Transverse colon (tissue), 4 donors: Measurements from ENCODE around the gene PPM1H. TPM values are rescaled to one million over a fixed set of nuclear protein-coding genes. Genes with fewer than 3 reads are reported as not detected.
"Not testable (repeated sequence)": the region's sequence is repeated elsewhere in the genome, so short reads cannot be mapped to it uniquely, and the experiment has no call there.

Source experiments
- DNase-seq: peaks from one replicate; pipeline ENCODE4 v3.0.0-alpha.2; 2019
- H3K27ac ChIP-seq, 4 donors: fragments of 200-600 bp; sonication (generic); 2 replicates each; pipeline ENCODE4 v1.5.1; 2016 to 2018; ENCODE audit warnings: inconsistent platforms in 4 of 4
- H3K27me3 ChIP-seq: fragments of 200-600 bp; sonication (generic); 2 replicates; pipeline ENCODE4 v1.5.1; 2017; ENCODE audit warnings: inconsistent platforms
- H3K36me3 ChIP-seq, 4 donors: fragments of 200-600 bp; sonication (generic); 2 replicates each; pipeline ENCODE4 v1.5.1; 2017 to 2019; ENCODE audit warnings: inconsistent platforms in 4 of 4
- H3K4me1 ChIP-seq, 4 donors: fragments of 200-600 bp; sonication (generic); 2 replicates each; pipeline ENCODE4 v1.5.1; 2017 to 2020; ENCODE audit warnings: inconsistent platforms in 4 of 4
- H3K4me3 ChIP-seq, 4 donors: fragments of 200-600 bp; sonication (generic); 1 replicate in 1 of 4; 2 replicates in 3 of 4; pipeline versions ENCODE4 v1.5.1 to v1.6.1; 2017 to 2019; ENCODE audit warnings: inconsistent platforms in 4 of 4
- H3K9me3 ChIP-seq, 2 donors: fragments of 200-600 bp; sonication (generic); 2 replicates each; pipeline ENCODE4 v1.5.1; 2017 to 2019; ENCODE audit warnings: inconsistent platforms in 2 of 2
- EP300 ChIP-seq: sonication (generic); formaldehyde crosslinking; IDR thresholded peaks from one replicate; pipeline ENCODE4 v1.6.1; 2017; ENCODE audit warnings: antibody characterized with exemption, low read depth
- POLR2A ChIP-seq: fragments of 450-650 bp; IDR thresholded peaks from one replicate; pipeline ENCODE4 v1.6.1; 2016; ENCODE audit warnings: antibody characterized with exemption, mild to moderate bottlenecking, moderate library complexity
- POLR2AphosphoS5 ChIP-seq, 3 donors: sonication (generic); formaldehyde crosslinking; IDR thresholded peaks; one replicate each; pipeline ENCODE4 v1.6.1; 2016; ENCODE audit warnings: antibody characterized with exemption in 3 of 3
- WGBS, 2 donors: methylation state at CpG; one replicate each; pipeline ENCODE4 v1.1.5; 2018; ENCODE audit warnings: low coverage in 1 of 2; 5-methylcytosine and 5-hydroxymethylcytosine counted together
- in situ Hi-C, 4 donors: fragments of 200-750 bp; cut with MboI; loops; one replicate each; pipeline versions ENCODE4 v1.15.0 to v1.15.1; 2017; ENCODE audit warnings: low sequenced_read_pairs in 3 of 4, low pct_ligation_motif_present in 1 of 4, low pct_unique_long_range_greater_than_20kb in 1 of 4
- intact Hi-C: fragments of 100-400 bp; cut with DNase I; formaldehyde crosslinking; loops from one replicate; pipeline ENCODE4 v1.15.1; 2023; ENCODE audit warnings: low total_unique reads
- total RNA-seq, 4 donors: library from RNA; depleted of rRNA; stranded (reverse); fragments of >200 nt; gene quantifications; one replicate each; pipeline ENCODE4 v1.1.0, GENCODE V29; 2016
- TF ChIP-seq, protein P1 (sequence below), 5 experiments: fragments of 200-600 bp in 3 of 5; fragments of 450-650 bp in 2 of 5; sonication (generic) in 3 of 5; IDR thresholded peaks; 1 replicate in 2 of 5; 2 replicates in 3 of 5; pipeline ENCODE4 v1.5.1; 2016 to 2017; ENCODE audit warnings: antibody characterized with exemption in 5 of 5, inconsistent platforms in 3 of 5, mild to moderate bottlenecking in 2 of 5, moderate library complexity in 1 of 5

Gene PPM1H
- total RNA-seq, 4 donors from 2014 or later, result 0.37 to 3.2 (median 2.8) TPM

DNA sequence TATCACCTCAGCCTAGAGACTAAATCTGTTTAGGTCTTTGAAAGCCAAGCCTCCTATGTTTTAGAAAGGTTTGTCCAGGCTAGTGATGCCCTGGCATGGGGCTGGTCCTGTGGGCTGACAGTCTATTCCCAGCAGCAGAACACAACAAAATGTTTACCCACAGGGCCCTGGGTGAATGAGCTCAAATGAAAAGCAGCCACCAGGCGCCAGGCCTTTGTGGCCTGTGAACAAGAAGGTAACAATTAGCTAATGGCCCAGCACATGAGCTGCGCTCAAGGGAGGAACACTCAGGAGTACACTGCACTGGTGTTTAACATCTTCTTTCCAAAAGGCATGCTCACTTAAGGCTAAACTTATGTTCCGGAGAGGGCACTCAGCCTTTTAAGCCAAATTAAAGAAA is 266.2 kb downstream of the PPM1H start:
- Histone ChIP-seq H3K9me3 (no peaks in the 10 kb centered on the region), H3K27me3 (no peaks in the 10 kb centered on the region), H3K4me1 (no peaks in the 10 kb centered on the region), H3K27ac (no peak overlapping the region), H3K36me3 (no peaks in the 10 kb centered on the region), H3K4me3 (no peak overlapping the region)
- intact Hi-C loops, result no loop called here
- TF ChIP-seq, protein P1, sequence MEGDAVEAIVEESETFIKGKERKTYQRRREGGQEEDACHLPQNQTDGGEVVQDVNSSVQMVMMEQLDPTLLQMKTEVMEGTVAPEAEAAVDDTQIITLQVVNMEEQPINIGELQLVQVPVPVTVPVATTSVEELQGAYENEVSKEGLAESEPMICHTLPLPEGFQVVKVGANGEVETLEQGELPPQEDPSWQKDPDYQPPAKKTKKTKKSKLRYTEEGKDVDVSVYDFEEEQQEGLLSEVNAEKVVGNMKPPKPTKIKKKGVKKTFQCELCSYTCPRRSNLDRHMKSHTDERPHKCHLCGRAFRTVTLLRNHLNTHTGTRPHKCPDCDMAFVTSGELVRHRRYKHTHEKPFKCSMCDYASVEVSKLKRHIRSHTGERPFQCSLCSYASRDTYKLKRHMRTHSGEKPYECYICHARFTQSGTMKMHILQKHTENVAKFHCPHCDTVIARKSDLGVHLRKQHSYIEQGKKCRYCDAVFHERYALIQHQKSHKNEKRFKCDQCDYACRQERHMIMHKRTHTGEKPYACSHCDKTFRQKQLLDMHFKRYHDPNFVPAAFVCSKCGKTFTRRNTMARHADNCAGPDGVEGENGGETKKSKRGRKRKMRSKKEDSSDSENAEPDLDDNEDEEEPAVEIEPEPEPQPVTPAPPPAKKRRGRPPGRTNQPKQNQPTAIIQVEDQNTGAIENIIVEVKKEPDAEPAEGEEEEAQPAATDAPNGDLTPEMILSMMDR (IDR thresholded peaks at IDR 0.05), result no peak
- no peak for TF ChIP-seq POLR2A
- no peak for TF ChIP-seq EP300
- TF ChIP-seq POLR2AphosphoS5 (IDR thresholded peaks at IDR 0.05), result no peak
- 100% methylated on average over 3 of the region's 3 CpGs; no CpG with 5 or more reads in 1 of the 2 donors for WGBS, 2 donors
- DNase-seq, result no peak
- in situ Hi-C loops, result no loop called here

DNA sequence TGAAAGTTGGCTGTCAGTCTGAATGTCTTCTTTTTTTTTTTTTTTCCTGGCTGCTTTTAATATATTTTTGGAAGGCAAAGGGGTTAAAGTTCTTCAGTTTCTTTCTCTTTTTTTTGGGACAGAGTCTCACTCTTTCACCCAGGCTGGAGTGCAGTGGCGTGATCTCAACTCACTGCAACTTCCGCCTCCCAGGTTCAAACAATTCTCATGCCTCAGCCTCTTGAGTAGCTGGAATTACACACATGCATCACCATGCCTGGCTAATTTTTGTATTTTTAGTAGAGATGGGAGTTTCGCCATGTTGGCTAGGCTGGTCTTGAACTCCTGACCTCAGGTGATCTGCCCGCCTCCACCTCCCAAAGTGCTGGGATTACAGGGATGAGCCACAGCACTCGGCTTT is 270.0 kb downstream of the PPM1H start:
- H3K36me3 ChIP-seq, in situ Hi-C loops, H3K9me3 ChIP-seq, H3K27me3 ChIP-seq, intact Hi-C loops, DNase-seq, H3K27ac ChIP-seq, H3K4me3 ChIP-seq, H3K4me1 ChIP-seq: not testable (repeated sequence)
- WGBS, 2 donors, result 98% methylated on average over 5 of the region's 5 CpGs

DNA sequence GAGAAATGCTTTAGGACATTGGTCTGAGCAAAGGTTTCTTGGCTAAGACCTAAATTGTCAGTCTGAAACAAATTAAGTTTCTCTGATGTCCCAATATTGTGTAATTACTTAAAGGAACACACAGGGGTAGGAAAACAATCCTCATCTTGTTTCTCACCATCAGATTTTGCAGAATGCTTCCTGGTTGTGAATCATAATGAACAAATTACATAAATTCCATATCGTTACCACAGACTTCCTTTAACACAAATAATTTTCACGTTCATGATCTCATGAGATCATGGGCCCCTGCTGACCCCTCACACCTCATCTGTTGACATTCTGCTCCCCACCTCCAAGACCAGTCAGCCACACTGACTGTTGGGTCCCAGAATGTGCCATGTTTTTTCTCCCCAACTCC is 274.2 kb downstream of the PPM1H start:
- Histone ChIP-seq H3K4me1 (no peaks in the 10 kb centered on the region), H3K9me3 (no peaks in the 10 kb centered on the region), H3K27me3 (no peaks in the 10 kb centered on the region), H3K4me3 (no peak overlapping the region), H3K27ac (no peak overlapping the region), H3K36me3 (no peaks in the 10 kb centered on the region)
- WGBS, 2 donors, result 54 to 66% methylated on average over 2 of the region's 2 CpGs
- in situ Hi-C loops, result no loop called here
- TF ChIP-seq EP300, result no peak
- TF ChIP-seq, protein P1 (IDR thresholded peaks at IDR 0.05), result no peak
- no peak for TF ChIP-seq POLR2A
- no peak for TF ChIP-seq POLR2AphosphoS5 (IDR thresholded peaks at IDR 0.05)
- intact Hi-C loops, result no loop called here
- no peak for DNase-seq

DNA sequence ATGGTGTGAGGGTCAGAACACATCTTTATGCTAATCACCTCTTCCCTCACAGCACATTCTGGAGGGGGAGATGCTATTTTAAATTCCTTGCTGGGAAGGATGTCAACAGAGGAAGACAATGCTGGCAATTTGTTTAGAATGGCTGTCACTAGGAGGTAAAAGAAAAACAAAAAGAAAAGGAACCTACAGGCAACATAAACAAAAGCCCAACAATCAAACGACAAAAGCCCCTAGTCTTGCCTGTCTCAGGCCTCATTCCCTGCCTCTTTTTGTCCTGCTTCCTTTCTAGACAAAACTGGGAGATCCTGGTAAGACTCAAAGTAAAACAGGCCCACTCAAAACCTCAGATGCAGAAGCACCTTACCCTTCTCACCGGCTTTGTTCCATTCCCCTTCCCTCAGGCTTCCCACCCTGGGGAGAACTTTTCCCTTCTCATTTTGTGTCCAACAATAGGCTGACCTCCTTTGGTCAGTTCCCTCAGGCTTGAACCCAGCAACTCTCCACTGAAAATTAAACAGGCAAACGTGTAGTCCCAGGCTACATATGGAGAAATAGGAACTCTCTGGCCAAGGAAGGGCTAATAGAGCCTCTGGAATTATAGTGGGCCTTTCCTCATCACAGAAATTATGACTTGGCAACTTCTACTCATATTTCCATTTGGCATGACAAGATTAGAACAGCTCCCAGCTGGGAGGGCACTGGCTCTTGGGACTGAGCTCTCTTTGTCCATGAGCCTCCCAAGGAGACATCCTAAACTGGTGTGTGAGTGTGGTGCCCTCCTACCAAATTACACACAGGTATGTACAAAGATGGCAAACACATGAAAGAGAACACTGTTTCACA is 275.3 kb downstream of the PPM1H start:
- H3K36me3 ChIP-seq, result no peaks in the 10 kb centered on the region
- 75 to 78% methylated on average over 3 of the region's 3 CpGs for WGBS, 2 donors
- no peak for DNase-seq
- H3K4me1 ChIP-seq, result no peaks in the 10 kb centered on the region
- intact Hi-C loops, result no loop called here
- H3K4me3 ChIP-seq, result no peak overlapping the region
- no peaks in the 10 kb centered on the region for H3K9me3 ChIP-seq
- in situ Hi-C loops, result no loop called here
- H3K27me3 ChIP-seq, result no peaks in the 10 kb centered on the region
- no peak overlapping the region for H3K27ac ChIP-seq
- no peak for TF ChIP-seq EP300
- TF ChIP-seq, protein P1 (IDR thresholded peaks at IDR 0.05), result no peak
- no peak for TF ChIP-seq POLR2AphosphoS5 (IDR thresholded peaks at IDR 0.05)
- TF ChIP-seq POLR2A, result no peak
